HG03039 (cell line): ENCODE data around the gene OR6C76.
"Not testable (repeated sequence)": the region's sequence is repeated elsewhere in the genome, so short reads cannot be mapped to it uniquely, and the experiment has no call there.

Source experiments
- ATAC-seq: cut with Tn5 transposase; IDR thresholded peaks from one replicate; pipeline ENCODE4 v1.9.1; 2021; ENCODE audit warnings: mild to moderate bottlenecking, moderate library complexity; ENCODE audit not compliant: unreplicated experiment

The OR6C76 gene

DNA sequence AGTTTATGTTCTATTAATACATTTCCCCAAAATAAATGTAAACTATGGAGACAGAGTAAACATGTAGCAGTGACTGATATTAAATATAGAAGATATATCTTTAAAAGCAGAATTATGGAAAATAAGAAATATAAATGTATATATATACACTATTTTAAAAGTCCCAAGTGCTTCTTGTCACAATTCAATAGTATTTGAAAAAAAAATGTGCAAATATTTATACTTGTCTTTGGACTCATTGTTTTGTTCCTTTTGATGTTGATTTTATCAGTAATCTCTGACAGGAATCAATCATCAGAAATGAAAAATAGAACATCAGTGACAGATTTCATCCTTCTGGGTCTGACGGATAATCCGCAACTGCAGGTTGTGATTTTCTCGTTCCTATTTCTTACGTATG, at the start of gene OR6C76:
OR6C76 (plus strand) TSS at position 301 of the 400 bp plus-strand sequence; CDS start at position 301, 0 bp downstream.
- no peak for ATAC-seq

- ATAC-seq, result no peak
These were observed 40.2 kb upstream of the OR6C76 start for GRCh38 chr12:55385891-55386290.

DNA sequence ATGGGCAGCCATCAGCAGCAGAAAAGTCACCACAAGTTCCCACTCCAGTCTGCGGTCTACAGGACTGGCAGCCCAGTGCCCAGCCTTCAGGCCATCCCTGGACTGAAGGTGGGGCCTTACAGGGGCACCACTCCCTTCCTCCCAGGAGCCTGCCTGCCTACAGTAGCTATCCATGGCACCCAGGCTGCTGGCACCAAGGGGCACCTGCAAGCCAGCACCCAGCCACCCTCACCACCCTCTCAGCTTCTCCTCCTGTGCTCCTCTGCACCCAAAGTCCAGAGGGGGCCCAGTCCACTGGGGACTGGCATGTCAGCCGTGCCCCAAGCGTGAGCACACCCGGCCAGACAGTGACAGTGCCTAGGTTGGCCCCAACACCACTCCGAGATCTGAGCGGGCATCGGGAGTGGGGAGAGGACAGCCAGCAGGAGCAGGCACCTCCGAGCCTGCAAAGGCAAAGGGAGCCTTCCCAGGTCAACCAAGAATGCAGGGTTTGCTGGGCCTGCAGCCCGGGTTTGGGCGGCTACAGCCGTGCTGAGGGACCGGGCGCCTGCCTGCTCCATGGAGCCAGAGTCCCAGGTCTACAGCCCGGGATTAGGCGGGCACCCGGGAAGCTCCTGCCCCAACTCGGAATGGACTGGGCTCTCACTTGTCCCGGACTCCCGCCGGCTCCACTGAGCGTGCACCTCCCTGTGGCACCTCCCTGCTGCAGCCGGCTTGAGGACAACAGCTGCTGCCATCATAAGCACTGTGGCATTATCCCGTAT, 33.8 kb upstream of the OR6C76 start:
- ATAC-seq, result no peak

GRCh38 chr12:55396326-55396725, 29.7 kb upstream of the OR6C76 start:
- no peak for ATAC-seq

- ATAC-seq, result no peak
These were observed 25.8 kb upstream of the OR6C76 start, which contains the start of gene OR6C65 for GRCh38 chr12:55400229-55400628. TSS of gene OR6C65 (plus strand) at chr12:55400529. CDS start at chr12:55400529, 0 bp downstream.

GRCh38 chr12:55407866-55408265, 18.2 kb upstream of the OR6C76 start:
- no peak for ATAC-seq

GRCh38 chr12:55409133-55409532, 16.9 kb upstream of the OR6C76 start:
- not testable (repeated sequence) for ATAC-seq

DNA sequence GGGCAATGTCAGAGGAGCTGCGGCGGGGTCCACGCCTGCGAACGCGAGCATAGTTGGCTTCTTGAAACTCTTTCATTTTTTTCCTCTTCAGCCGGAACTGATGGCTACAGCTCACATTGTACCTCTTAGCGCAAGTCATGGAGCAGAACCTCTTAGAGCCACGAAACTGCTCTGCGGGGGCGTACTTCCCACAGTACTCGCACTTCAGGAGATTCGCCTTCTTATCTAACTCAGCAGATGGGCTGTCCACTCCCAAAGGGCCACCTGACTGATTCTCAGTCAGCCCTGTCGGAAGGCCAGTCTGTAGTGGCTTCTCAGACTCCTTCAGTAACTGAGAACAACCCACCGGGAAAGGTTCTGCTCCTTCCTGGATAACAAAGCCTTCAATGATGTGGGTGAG, 13.9 kb upstream of the OR6C76 start:
- ATAC-seq, result not testable (repeated sequence)

- not testable (repeated sequence) for ATAC-seq
These were observed 12.3 kb upstream of the OR6C76 start for GRCh38 chr12:55413498-55414388.

- not testable (repeated sequence) for ATAC-seq
These were observed 11.6 kb upstream of the OR6C76 start for GRCh38 chr12:55414396-55414823.

- not testable (repeated sequence) for ATAC-seq
These were observed 11.2 kb upstream of the OR6C76 start for GRCh38 chr12:55414889-55415288.

GRCh38 chr12:55416961-55417360, 9.1 kb upstream of the OR6C76 start:
- no peak for ATAC-seq

- no peak for ATAC-seq
These were observed 5.6 kb upstream of the OR6C76 start for GRCh38 chr12:55420307-55420962.

DNA sequence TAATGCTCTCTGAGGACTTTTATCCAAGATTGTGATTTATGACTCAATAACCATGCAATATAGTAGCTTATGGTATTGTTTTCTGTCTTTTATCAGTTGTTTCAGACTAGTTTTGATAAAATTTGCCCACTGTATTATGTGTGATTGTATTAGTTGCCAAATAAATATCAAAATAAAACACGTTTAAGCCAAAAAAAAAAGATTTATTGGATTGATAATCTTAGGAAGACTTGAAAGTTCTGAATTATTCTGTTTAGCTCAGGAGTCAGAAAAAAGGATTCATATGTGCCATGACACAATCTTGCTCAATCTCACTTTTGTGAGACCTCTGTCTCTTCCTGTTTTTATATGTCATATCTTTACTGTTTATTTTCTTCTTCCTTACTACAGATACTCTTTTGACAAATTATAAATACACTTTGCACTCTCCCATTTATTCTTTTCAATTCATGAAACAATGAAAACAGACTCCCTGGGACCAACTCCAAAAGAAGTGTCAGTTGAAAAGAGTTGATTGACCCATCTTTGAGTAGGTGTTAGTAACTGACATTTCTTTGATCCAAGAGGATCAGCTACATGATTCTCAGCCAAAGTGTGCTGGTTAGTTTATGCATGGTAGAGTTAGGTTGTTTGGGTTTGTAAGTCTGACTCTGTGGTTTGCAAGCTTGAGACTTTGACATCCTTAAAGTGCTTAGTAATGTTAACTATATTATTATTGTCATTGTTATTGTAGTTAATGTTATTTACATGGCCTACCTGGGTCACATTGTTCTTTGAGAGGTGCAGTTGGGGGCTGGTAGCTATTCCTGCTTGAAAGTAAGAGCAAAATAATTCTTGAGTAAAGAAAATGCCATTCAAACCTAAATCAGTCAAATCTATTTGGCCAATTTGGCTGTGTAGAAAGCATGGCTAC, 2.5 kb downstream of the OR6C76 start:
- ATAC-seq, result no peak

GRCh38 chr12:55441233-55441632, 15.2 kb downstream of the OR6C76 start:
- not testable (repeated sequence) for ATAC-seq

DNA sequence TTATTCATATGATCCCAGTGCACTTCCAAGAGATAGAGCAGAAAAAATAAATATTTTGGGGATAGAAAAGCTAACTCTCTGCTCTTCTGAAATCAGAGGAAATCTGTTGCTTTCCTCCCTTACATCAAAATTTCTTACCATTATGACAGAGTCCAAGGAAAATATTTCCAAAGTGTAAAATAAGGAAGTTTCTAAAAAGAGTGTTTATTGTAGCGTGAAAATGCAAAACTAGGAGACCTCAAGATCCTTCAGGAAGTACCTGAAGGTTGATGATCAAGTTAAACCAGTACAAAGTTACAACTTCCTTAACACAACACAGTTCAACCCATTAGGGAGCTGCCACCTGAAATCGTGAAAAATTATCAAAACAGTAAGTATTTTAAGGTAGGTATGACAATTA, 17.7 kb downstream of the OR6C76 start, which contains the start of gene OR6C2:
OR6C2 (plus strand) TSS at position 301 of the 400 bp plus-strand sequence. CDS start 8,138 bp downstream, outside the sequence.
- no peak for ATAC-seq

DNA sequence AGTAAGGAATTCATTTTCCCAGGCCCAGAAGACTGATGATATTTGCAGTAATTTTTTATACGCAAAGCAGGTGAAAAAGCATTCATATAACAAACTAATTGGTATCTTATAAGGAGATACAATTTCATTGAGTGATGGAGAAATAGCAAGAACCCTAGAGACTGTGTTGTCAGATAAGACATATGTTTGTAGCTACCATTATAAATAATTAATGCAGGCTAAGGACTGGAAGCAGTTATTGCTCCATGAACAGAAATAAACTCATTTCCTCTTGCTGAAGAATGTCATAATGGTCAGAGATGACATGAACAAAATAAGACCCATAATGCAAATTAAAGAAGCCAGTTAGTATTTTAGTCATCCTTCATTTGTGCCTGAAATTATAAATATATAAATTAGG, 19.3 kb downstream of the OR6C76 start:
- ATAC-seq, result no peak

DNA sequence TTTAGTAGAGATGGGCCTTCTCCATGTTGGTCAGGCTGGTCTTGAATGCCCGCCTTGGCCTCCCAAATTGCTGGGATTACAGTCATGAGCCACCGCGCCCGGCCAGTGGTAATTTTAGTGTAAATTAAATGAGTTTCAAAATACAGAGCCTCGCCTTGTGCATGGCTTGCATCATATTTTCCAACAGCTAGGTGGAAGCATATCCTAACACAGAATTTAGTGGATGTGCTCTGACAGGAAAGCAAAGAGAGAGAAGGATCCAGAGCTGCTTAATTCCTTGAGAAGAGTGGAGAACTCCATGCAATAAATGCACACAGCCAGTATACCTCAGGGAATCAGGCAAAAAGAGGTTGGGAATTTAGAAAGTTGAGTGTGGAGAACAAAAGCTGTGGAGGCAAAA, 20.3 kb downstream of the OR6C76 start:
- ATAC-seq, result no peak

- ATAC-seq, result no peak
These were observed 22.8 kb downstream of the OR6C76 start for GRCh38 chr12:55448825-55449224.

- not testable (repeated sequence) for ATAC-seq
These were observed 38.9 kb downstream of the OR6C76 start for GRCh38 chr12:55464926-55465325.
